ENCODE data around the gene WBP1L. TPM values are rescaled to one million over a fixed set of nuclear protein-coding genes. Genes with fewer than 3 reads are reported as not detected.

Gene WBP1L
- total and polyA plus RNA-seq, 4 donors = 19.1 to 52.3 (median 45.2) TPM

DNA sequence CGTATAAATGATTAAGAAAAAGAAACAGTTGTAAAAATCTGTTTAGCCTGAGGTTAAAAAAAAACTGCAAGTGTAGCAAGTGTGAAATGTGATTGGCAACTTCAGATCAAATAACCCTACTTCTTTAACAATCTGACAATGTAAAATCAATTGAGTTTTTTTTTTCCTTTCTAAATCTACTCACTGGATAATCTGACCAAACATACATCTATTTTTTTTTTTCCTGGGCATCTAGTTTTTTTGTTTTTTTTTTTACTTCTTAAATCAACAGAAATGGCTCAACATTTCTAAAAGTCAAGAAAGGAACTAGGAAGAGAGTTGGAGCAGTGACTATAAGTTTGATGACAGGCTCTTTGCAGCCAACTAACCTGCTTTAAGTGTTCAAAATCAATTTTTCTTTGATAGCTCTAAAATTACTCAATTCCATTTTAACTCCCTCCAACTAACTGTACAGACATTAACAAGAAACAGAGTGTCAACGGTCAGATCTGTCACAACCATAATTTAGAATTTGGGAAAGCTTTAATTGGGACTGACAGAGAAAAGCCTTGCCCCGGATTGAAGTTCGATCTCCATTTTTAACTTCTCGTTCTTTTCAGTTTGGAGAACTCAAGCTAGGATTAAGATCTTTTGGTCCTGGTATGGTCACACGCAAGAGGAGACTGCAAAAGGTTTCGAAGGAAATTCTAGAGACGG is 30.8 kb upstream of the WBP1L start:
- 8 to 10% methylated on average over 8 of the region's 8 CpGs for WGBS, 2 donors
- H3K9me3 ChIP-seq (ENCODE audit: control insufficient read depth in 4 of 4, insufficient read depth in 3 of 4, low read length in 3 of 4) = no peaks in the 10 kb centered on the region
- no peak overlapping the region for H3K4me3 ChIP-seq
- TF ChIP-seq, protein P1, sequence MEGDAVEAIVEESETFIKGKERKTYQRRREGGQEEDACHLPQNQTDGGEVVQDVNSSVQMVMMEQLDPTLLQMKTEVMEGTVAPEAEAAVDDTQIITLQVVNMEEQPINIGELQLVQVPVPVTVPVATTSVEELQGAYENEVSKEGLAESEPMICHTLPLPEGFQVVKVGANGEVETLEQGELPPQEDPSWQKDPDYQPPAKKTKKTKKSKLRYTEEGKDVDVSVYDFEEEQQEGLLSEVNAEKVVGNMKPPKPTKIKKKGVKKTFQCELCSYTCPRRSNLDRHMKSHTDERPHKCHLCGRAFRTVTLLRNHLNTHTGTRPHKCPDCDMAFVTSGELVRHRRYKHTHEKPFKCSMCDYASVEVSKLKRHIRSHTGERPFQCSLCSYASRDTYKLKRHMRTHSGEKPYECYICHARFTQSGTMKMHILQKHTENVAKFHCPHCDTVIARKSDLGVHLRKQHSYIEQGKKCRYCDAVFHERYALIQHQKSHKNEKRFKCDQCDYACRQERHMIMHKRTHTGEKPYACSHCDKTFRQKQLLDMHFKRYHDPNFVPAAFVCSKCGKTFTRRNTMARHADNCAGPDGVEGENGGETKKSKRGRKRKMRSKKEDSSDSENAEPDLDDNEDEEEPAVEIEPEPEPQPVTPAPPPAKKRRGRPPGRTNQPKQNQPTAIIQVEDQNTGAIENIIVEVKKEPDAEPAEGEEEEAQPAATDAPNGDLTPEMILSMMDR (IDR thresholded peaks at IDR 0.05; ENCODE audit: control extremely low read depth, extremely low read depth) = no peak
- peak overlapping the region; percentile 75 to 87 for H3K27ac ChIP-seq (ENCODE audit: low read depth in 1 of 2, low read length in 1 of 2)
- peak in 2 of 3 donors; percentile 50 to 68 for DNase-seq
- H3K4me1 ChIP-seq (ENCODE audit: control insufficient read depth in 5 of 5, insufficient read depth in 5 of 5, low read length in 5 of 5) = peaks cover 2 to 42% (median 10%) of the 10 kb centered on the region in 5 donors
- no peaks in the 10 kb centered on the region for H3K36me3 ChIP-seq (ENCODE audit: control insufficient read depth in 4 of 4, insufficient read depth in 4 of 4, low read length in 4 of 4)
- no peak for ATAC-seq (ENCODE audit: insufficient read depth, low FRiP score)
- no peaks in the 10 kb centered on the region for H3K27me3 ChIP-seq (ENCODE audit: control insufficient read depth in 3 of 3, insufficient read depth in 3 of 3, low read length in 2 of 3)
- peak overlapping the region; percentile 87 to 90 for H3K9ac ChIP-seq (ENCODE audit: insufficient read depth in 1 of 2, low read length in 2 of 2)

DNA sequence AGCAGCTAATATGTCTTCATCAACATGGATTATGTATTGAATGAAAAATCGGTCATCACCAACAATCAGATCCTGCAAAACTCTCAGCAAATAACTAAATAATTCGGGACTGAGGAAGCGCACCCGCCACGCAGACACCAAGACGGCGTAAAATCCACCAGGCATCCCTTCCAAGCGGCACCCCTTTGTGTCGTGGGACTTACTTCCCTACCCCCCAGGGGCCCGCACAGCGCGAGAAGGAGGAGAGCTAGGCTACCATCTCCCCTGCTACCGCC is 30.3 kb upstream of the WBP1L start:
- H3K4me1 ChIP-seq (ENCODE audit: control insufficient read depth in 5 of 5, insufficient read depth in 5 of 5, low read length in 5 of 5) = peaks cover 3 to 47% (median 14%) of the 10 kb centered on the region in 5 donors
- ATAC-seq (ENCODE audit: insufficient read depth, low FRiP score) = no peak
- WGBS, 2 donors = 0% methylated on average over 13 of the region's 13 CpGs
- no peaks in the 10 kb centered on the region for H3K9me3 ChIP-seq (ENCODE audit: control insufficient read depth in 4 of 4, insufficient read depth in 3 of 4, low read length in 3 of 4)
- peak overlapping the region; percentile 75 to 87 for H3K27ac ChIP-seq (ENCODE audit: low read depth in 1 of 2, low read length in 1 of 2)
- no peak for DNase-seq
- H3K36me3 ChIP-seq (ENCODE audit: control insufficient read depth in 4 of 4, insufficient read depth in 4 of 4, low read length in 4 of 4) = no peaks in the 10 kb centered on the region
- no peaks in the 10 kb centered on the region for H3K27me3 ChIP-seq (ENCODE audit: control insufficient read depth in 3 of 3, insufficient read depth in 3 of 3, low read length in 2 of 3)
- H3K9ac ChIP-seq (ENCODE audit: insufficient read depth in 1 of 2, low read length in 2 of 2) = peak overlapping the region; percentile 87 to 90
- TF ChIP-seq, protein P1 (IDR thresholded peaks at IDR 0.05; ENCODE audit: control extremely low read depth, extremely low read depth) = no peak
- H3K4me3 ChIP-seq = peak overlapping the region; percentile 64

DNA sequence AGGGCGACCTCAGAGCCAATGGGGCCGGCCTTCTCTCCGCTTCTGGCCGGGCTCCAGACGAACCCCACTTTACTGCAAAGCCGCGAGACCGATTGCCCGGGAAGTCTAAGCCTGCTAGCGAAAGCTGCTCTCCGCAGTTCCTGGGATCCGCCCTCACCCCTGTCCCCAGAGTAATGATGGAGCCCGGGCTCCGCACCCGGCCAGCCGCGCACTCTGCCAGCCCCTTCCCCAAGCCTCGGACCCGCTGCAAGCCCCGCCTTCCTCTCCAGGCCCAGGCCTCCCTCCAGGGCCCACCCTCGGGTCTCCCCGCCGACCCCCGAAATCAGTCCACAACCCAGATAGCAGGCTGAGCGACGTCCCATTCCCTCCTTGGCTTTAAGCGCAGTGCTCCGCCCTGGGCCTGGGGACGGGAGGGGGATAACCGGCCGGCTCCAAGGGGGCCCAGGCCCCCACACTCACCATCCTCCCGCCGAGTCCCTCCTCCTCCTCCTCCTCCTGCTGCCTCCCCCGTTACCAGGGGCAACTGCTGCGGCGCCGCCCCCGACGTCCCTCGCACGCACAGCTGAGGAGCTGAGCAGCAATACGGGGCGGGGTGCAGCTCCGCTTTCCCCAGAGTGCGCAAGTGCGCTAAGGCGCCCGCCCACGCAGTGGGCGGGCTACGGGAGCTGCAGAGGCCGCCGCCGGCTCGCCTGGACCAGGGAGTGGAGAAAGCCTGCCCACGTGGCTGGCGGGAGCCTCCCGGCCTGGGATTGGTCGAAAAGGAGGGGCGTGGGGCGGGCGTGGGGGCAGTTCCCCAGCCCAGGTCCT is 29.7 kb upstream of the WBP1L start, which contains the start of gene ARL3:
Gene ARL3, minus strand, starts transcription at position 584 of the 807 bp plus-strand sequence. Its CDS starts 122 bp downstream, at position 462.
- TF ChIP-seq, protein P1 (IDR thresholded peaks at IDR 0.05; ENCODE audit: control extremely low read depth, extremely low read depth) = no peak
- H3K9ac ChIP-seq (ENCODE audit: insufficient read depth in 1 of 2, low read length in 2 of 2) = peak within 1 kb of the TSS; percentile 87 to 90
- H3K9me3 ChIP-seq (ENCODE audit: control insufficient read depth in 4 of 4, insufficient read depth in 3 of 4, low read length in 3 of 4) = no peaks in the 10 kb centered on the region
- WGBS, 2 donors = 0 to 1% methylated on average over 50 to 62 of the region's 62 CpGs
- peak within 1 kb of the TSS; percentile 64 for H3K4me3 ChIP-seq
- no peaks in the 10 kb centered on the region for H3K27me3 ChIP-seq (ENCODE audit: control insufficient read depth in 3 of 3, insufficient read depth in 3 of 3, low read length in 2 of 3)
- peak; percentile 97 for ATAC-seq (ENCODE audit: insufficient read depth, low FRiP score)
- DNase-seq = peak; percentile 99
- peak within 1 kb of the TSS; percentile 75 to 87 for H3K27ac ChIP-seq (ENCODE audit: low read depth in 1 of 2, low read length in 1 of 2)
- H3K4me1 ChIP-seq (ENCODE audit: control insufficient read depth in 5 of 5, insufficient read depth in 5 of 5, low read length in 5 of 5) = peaks cover 3 to 47% (median 14%) of the 10 kb centered on the region in 5 donors
- H3K36me3 ChIP-seq (ENCODE audit: control insufficient read depth in 4 of 4, insufficient read depth in 4 of 4, low read length in 4 of 4) = no peaks in the 10 kb centered on the region

Data from lung (tissue), 12 donors.